H1 (cell line): ENCODE data around the gene MAOA. TPM values are rescaled to one million over a fixed set of nuclear protein-coding genes. Genes with fewer than 3 reads are reported as not detected.

ENCODE experiments used
- CTCF ChIA-PET: fragments of 300-600 bp; sonication (Branson Sonifier 250); formaldehyde crosslinking; loops from one replicate; lab custom pipeline; 2021; ENCODE audit not compliant: partially characterized antibody; lab: Charles Lee
- POLR2A ChIA-PET: fragments of 300-600 bp; sonication (Branson Sonifier 250); formaldehyde crosslinking; loops from one replicate; lab custom pipeline; 2021; ENCODE audit warnings: inconsistent platforms; ENCODE audit not compliant: partially characterized antibody; lab: Charles Lee
- DNase-seq, 2 experiments: peaks; one replicate each; pipeline versions ENCODE4 v3.0.0 to v3.0.0-alpha.2; 2010 to 2022; ENCODE audit warnings: low spot score in 2 of 2, low read depth in 1 of 2, mixed read lengths in 1 of 2
- FAIRE-seq: peaks from 2 replicates; lab custom pipeline; 2011; peaks lifted over from hg19 to GRCh38; lab: Jason Lieb, UNC
- H2AFZ ChIP-seq: 2 replicates; pipeline ENCODE4 v1.8.1; 2012; ENCODE audit warnings: low read length, inconsistent platforms
- H2AK5ac ChIP-seq: 2 replicates; pipeline ENCODE4 v1.6.1; 2013; ENCODE audit warnings: low read depth, low read length
- H2BK120ac ChIP-seq: replicated peaks from 2 replicates; pipeline ENCODE3; 2013; ENCODE audit warnings: low read depth, low read length, inconsistent platforms
- H2BK12ac ChIP-seq: 2 replicates; pipeline ENCODE4 v1.6.1; 2013; ENCODE audit warnings: low read depth, low read length
- H2BK15ac ChIP-seq: 2 replicates; pipeline ENCODE4 v1.6.1; 2013; ENCODE audit warnings: low read length
- H2BK20ac ChIP-seq: 2 replicates; pipeline ENCODE4 v1.6.1; 2013; ENCODE audit warnings: low read length
- H2BK5ac ChIP-seq: 2 replicates; pipeline ENCODE4 v1.6.1; 2013; ENCODE audit warnings: low read depth, low read length
- H3K14ac ChIP-seq: 2 replicates; pipeline ENCODE4 v1.6.1; 2013; ENCODE audit warnings: inconsistent platforms; ENCODE audit not compliant: insufficient read length
- H3K18ac ChIP-seq: 2 replicates; pipeline ENCODE4 v1.6.1; 2013; ENCODE audit warnings: low read length; ENCODE audit errors: extremely low read depth
- H3K23ac ChIP-seq: 2 replicates; pipeline ENCODE4 v1.6.1; 2013; ENCODE audit warnings: inconsistent platforms; ENCODE audit not compliant: insufficient read length
- H3K23me2 ChIP-seq: 2 replicates; pipeline ENCODE4 v1.6.1; 2013; ENCODE audit warnings: low read depth, low read length
- H3K27ac ChIP-seq: 2 replicates; pipeline ENCODE4 v1.6.1; 2011; ENCODE audit warnings: low read depth, low read length, inconsistent platforms
- H3K27me3 ChIP-seq, 4 experiments: replicated peaks in 1 of 4; 1 replicate in 1 of 4; 2 replicates in 3 of 4; pipeline versions ENCODE4 v1.6.1 to v1.8.1; 2011 to 2013; ENCODE audit warnings: low read length in 3 of 4, mild to moderate bottlenecking in 3 of 4, inconsistent platforms in 2 of 4, mixed read lengths in 2 of 4, moderate library complexity in 1 of 4; ENCODE audit not compliant: control insufficient read depth in 3 of 4, insufficient read depth in 3 of 4; ENCODE audit errors: extremely low read depth in 1 of 4
- H3K36me3 ChIP-seq, 4 experiments: 2 replicates each; pipeline versions ENCODE4 v1.6.1 to v1.8.1; 2011 to 2013; ENCODE audit warnings: mild to moderate bottlenecking in 4 of 4, low read length in 3 of 4, moderate library complexity in 2 of 4, control low read depth in 1 of 4, inconsistent platforms in 1 of 4; ENCODE audit not compliant: insufficient read depth in 4 of 4, control insufficient read depth in 2 of 4
- H3K4ac ChIP-seq: replicated peaks from 2 replicates; pipeline ENCODE3; 2013; ENCODE audit warnings: low read length, low read depth, mixed read lengths, inconsistent platforms; ENCODE audit not compliant: insufficient read length
- H3K4me1 ChIP-seq, 4 experiments: replicated peaks in 1 of 4; 1 replicate in 1 of 4; 2 replicates in 3 of 4; pipeline versions ENCODE4 v1.6.1 to v1.8.1; 2011 to 2013; ENCODE audit warnings: low read length in 3 of 4, inconsistent platforms in 2 of 4, mixed read lengths in 1 of 4; ENCODE audit not compliant: insufficient read depth in 4 of 4, control insufficient read depth in 3 of 4
- H3K4me2 ChIP-seq, 2 experiments: 2 replicates each; pipeline versions ENCODE4 v1.6.1 to v1.8.1; 2011 to 2013; ENCODE audit warnings: low read depth in 2 of 2, low read length in 2 of 2, control low read depth in 1 of 2, inconsistent platforms in 1 of 2, mild to moderate bottlenecking in 1 of 2; ENCODE audit not compliant: insufficient read depth in 1 of 2
- H3K4me3 ChIP-seq, 4 experiments: fragments of 200-600, 300-600 bp in 1 of 4; sonication (generic), shearing (Covaris generic), sonication (Bioruptor Twin) in 1 of 4; 2 replicates each; pipeline versions ENCODE4 v1.5.1 to v1.8.1; 2011 to 2016; ENCODE audit warnings: low read length in 4 of 4, low read depth in 3 of 4, control low read depth in 2 of 4, inconsistent platforms in 2 of 4, mild to moderate bottlenecking in 2 of 4, mixed read lengths in 1 of 4, moderate library complexity in 1 of 4; ENCODE audit not compliant: insufficient read depth in 2 of 4; ENCODE audit errors: extremely low read depth in 1 of 4
- H3K56ac ChIP-seq: replicated peaks from 2 replicates; pipeline ENCODE3; 2013; ENCODE audit warnings: low read depth, mild to moderate bottlenecking, mixed read lengths, low read length, inconsistent platforms; ENCODE audit not compliant: insufficient read length
- H3K79me1 ChIP-seq: 2 replicates; pipeline ENCODE4 v1.6.1; 2013; ENCODE audit warnings: low read depth, low read length, control low read depth
- H3K79me2 ChIP-seq, 2 experiments: 2 replicates each; pipeline versions ENCODE4 v1.6.1 to v1.8.1; 2012 to 2013; ENCODE audit warnings: low read length in 2 of 2, mild to moderate bottlenecking in 2 of 2, inconsistent platforms in 1 of 2; ENCODE audit not compliant: insufficient read depth in 2 of 2, control insufficient read depth in 1 of 2
- H3K9ac ChIP-seq, 4 experiments: replicated peaks in 1 of 4; 1 replicate in 1 of 4; 2 replicates in 3 of 4; pipeline versions ENCODE4 v1.6.1 to v1.8.1; 2011 to 2013; ENCODE audit warnings: low read depth in 3 of 4, low read length in 3 of 4, control low read depth in 2 of 4, mild to moderate bottlenecking in 2 of 4, moderate library complexity in 2 of 4, inconsistent platforms in 1 of 4; ENCODE audit errors: extremely low read depth in 1 of 4
- H3K9me3 ChIP-seq, 2 experiments: 2 replicates each; pipeline versions ENCODE4 v1.6.1 to v1.8.1; 2012 to 2013; ENCODE audit warnings: mild to moderate bottlenecking in 2 of 2, moderate library complexity in 2 of 2, control low read depth in 1 of 2, inconsistent platforms in 1 of 2, low read depth in 1 of 2, low read length in 1 of 2, mixed read lengths in 1 of 2; ENCODE audit not compliant: insufficient read depth in 2 of 2
- H4K20me1 ChIP-seq, 2 experiments: replicated peaks in 1 of 2; 2 replicates each; pipeline versions ENCODE3 to v1.8.1; 2011 to 2013; ENCODE audit warnings: inconsistent platforms in 2 of 2, low read length in 2 of 2, mild to moderate bottlenecking in 1 of 2; ENCODE audit not compliant: insufficient read depth in 2 of 2, control insufficient read depth in 1 of 2
- H4K5ac ChIP-seq: 2 replicates; pipeline ENCODE4 v1.6.1; 2013; ENCODE audit warnings: low read length, low read depth, mixed read lengths, inconsistent platforms; ENCODE audit not compliant: insufficient read length
- H4K8ac ChIP-seq: 2 replicates; pipeline ENCODE4 v1.8.0; 2013; ENCODE audit warnings: mild to moderate bottlenecking, moderate library complexity, low read length, inconsistent platforms; ENCODE audit not compliant: insufficient read depth; ENCODE audit errors: extremely low read depth
- H4K91ac ChIP-seq: replicated peaks from 2 replicates; pipeline ENCODE3; 2013; ENCODE audit warnings: low read length, mixed read lengths, inconsistent platforms; ENCODE audit not compliant: insufficient read length
- ATF3 ChIP-seq: IDR thresholded peaks from 2 replicates; pipeline ENCODE4 v1.6.1; 2011; ENCODE audit warnings: low read depth, mild to moderate bottlenecking, low read length; ENCODE audit not compliant: insufficient read depth
- EGR1 ChIP-seq: IDR thresholded peaks from 2 replicates; pipeline ENCODE4 v1.6.1; 2011; ENCODE audit warnings: low read depth, low read length, borderline replicate concordance
- FOSL1 ChIP-seq: IDR thresholded peaks from 2 replicates; pipeline ENCODE4 v1.6.1; 2011; ENCODE audit warnings: mild to moderate bottlenecking, low read depth, low read length, moderate library complexity; ENCODE audit not compliant: insufficient read depth
- GTF2F1 ChIP-seq: IDR thresholded peaks from 2 replicates; pipeline ENCODE4 v1.6.1; 2012; ENCODE audit warnings: low read depth, low read length, improper control_type of control experiment, borderline replicate concordance
- HDAC6 ChIP-seq: IDR thresholded peaks from one replicate; pipeline ENCODE4 v1.7.1; 2012; ENCODE audit warnings: low read depth, mild to moderate bottlenecking, inconsistent platforms, low read length, moderate library complexity
- JUND ChIP-seq: IDR thresholded peaks from 2 replicates; pipeline ENCODE4 v1.6.1; 2011; ENCODE audit warnings: mild to moderate bottlenecking, improper control_type of control experiment, low read length
- RXRA ChIP-seq: IDR thresholded peaks from 2 replicates; pipeline ENCODE4 v1.6.1; 2011; ENCODE audit warnings: low read depth, mild to moderate bottlenecking, low read length, moderate library complexity; ENCODE audit not compliant: insufficient read depth
- SIX5 ChIP-seq: IDR thresholded peaks from 2 replicates; pipeline ENCODE4 v1.6.1; 2011; ENCODE audit warnings: mild to moderate bottlenecking, low read depth, low read length
- TEAD4 ChIP-seq: IDR thresholded peaks from 2 replicates; pipeline ENCODE4 v1.6.1; 2012; ENCODE audit warnings: low read depth, low read length, inconsistent platforms, mixed read lengths
- WGBS, 2 experiments: shearing (Covaris generic) in 1 of 2; methylation state at CpG; one replicate each; pipeline versions ENCODE4 v1.1.6 to v1.1.7; 2013 to 2015; ENCODE audit warnings: low lambda C conversion rate in 2 of 2, mixed read lengths in 2 of 2, inconsistent platforms in 1 of 2, low coverage in 1 of 2, missing lambda C conversion rate in 1 of 2; ENCODE audit not compliant: insufficient replicate concordance in 2 of 2, insufficient coverage in 1 of 2, insufficient read length in 1 of 2; ENCODE audit errors: extremely low coverage in 1 of 2, missing lambda C conversion rate in 1 of 2; 5-methylcytosine and 5-hydroxymethylcytosine counted together
- polyA plus RNA-seq, 7 experiments: library from polyadenylated mRNA; depleted of rRNA in 3 of 7; stranded (reverse) in 5 of 7; unstranded in 2 of 7; fragments of >200 nt in 5 of 7; fragments of 200-250 nt in 2 of 7; gene quantifications; 1 replicate in 5 of 7; 2 replicates in 1 of 7; 4 replicates in 1 of 7; pipeline versions ENCODE4 v1.2.1 to v1.2.3, GENCODE V29; 2011 to 2013; ENCODE audit warnings: missing spikeins in 2 of 7, mixed read lengths in 2 of 7
- total RNA-seq: library from RNA; stranded (reverse); fragmentation: NEBNext Ultra II Directional; extraction: Animal tissue kit (Norgen Biotek cat#: 25700); gene quantifications from 2 replicates; pipeline ENCODE4 v1.2.1, GENCODE V29; 2021

MAOA gene
- total and polyA plus RNA-seq, 2 of the 8 experiments (the other 6 are each of a cell fraction or from before 2014, with no cell fraction given): 2.6 to 8.2 TPM

GRCh38 chrX:43666311-43666912, 10.3 kb downstream of the MAOA start:
- Histone ChIP-seq H4K91ac (no peak overlapping the region), H3K4ac (no peak overlapping the region), H3K36me3 (no peaks in the 10 kb centered on the region), H4K8ac (no peak overlapping the region), H3K56ac (no peak overlapping the region), H3K9ac (no peak overlapping the region), H3K18ac (no peak overlapping the region)
- TF ChIP-seq ATF3: no peak
- no peak for TF ChIP-seq TEAD4
- TF ChIP-seq HDAC6: no peak
- no peak for TF ChIP-seq JUND
- TF ChIP-seq RXRA: no peak
- TF ChIP-seq SIX5: no peak
- TF ChIP-seq EGR1: no peak
- TF ChIP-seq GTF2F1: no peak
- no peak for TF ChIP-seq FOSL1
- TF ChIP-seq, all 59 proteins: peak for 0
- H3K4me3 ChIP-seq: no peak overlapping the region
- H3K79me1 ChIP-seq: no peaks in the 10 kb centered on the region
- H3K27me3 ChIP-seq: no peaks in the 10 kb centered on the region
- ChIA-PET POLR2A (no interaction called here), CTCF (no interaction called here)
- H4K5ac ChIP-seq: no peak overlapping the region
- H3K23me2 ChIP-seq: no peaks in the 10 kb centered on the region
- no peaks in the 10 kb centered on the region for H3K4me1 ChIP-seq
- no peak overlapping the region for H2BK120ac ChIP-seq
- 93% methylated on average over 3 of the region's 3 CpGs; no CpG with 5 or more reads in 1 of the 2 experiments for WGBS, 2 experiments
- H4K20me1 ChIP-seq: no peaks in the 10 kb centered on the region
- no peak overlapping the region for H2BK12ac ChIP-seq
- H3K14ac ChIP-seq: no peak overlapping the region
- H3K23ac ChIP-seq: no peak overlapping the region
- DNase-seq (no peak), FAIRE-seq (no peak)
- no peak overlapping the region for H2BK5ac ChIP-seq
- no peak overlapping the region for H2BK20ac ChIP-seq
- no peak overlapping the region for H3K27ac ChIP-seq
- H3K9me3 ChIP-seq: no peaks in the 10 kb centered on the region
- no peak overlapping the region for H2AFZ ChIP-seq
- H2AK5ac ChIP-seq: no peak overlapping the region
- no peak overlapping the region for H2BK15ac ChIP-seq
- no peak overlapping the region for H3K4me2 ChIP-seq
- H3K79me2 ChIP-seq: no peaks in the 10 kb centered on the region
